Thyroid gland (tissue), 4 donors: Measurements from ENCODE around the gene FTL. TPM values are rescaled to one million over a fixed set of nuclear protein-coding genes. Genes with fewer than 3 reads are reported as not detected.

Source experiments
- DNase-seq, 2 donors: peaks; one replicate each; pipeline ENCODE4 v3.0.0-alpha.2; 2019
- H3K27ac ChIP-seq, 3 donors: fragments of 200-600 bp; sonication (generic); 1 replicate in 2 of 3; 2 replicates in 1 of 3; pipeline ENCODE4 v1.5.1; 2016 to 2019; ENCODE audit warnings: mild to moderate bottlenecking in 1 of 3, moderate library complexity in 1 of 3
- H3K27me3 ChIP-seq: fragments of 200-600 bp; sonication (generic); one replicate; pipeline ENCODE4 v1.5.1; 2019
- H3K36me3 ChIP-seq, 2 donors: fragments of 200-600 bp; sonication (generic); one replicate each; pipeline ENCODE4 v1.5.1; 2016 to 2019
- H3K4me1 ChIP-seq, 2 donors: fragments of 200-600 bp; sonication (generic); one replicate each; pipeline ENCODE4 v1.5.1; 2017 to 2019
- H3K4me3 ChIP-seq, 3 donors: fragments of 200-600 bp; sonication (generic); replicated peaks in 1 of 3; 1 replicate in 2 of 3; 2 replicates in 1 of 3; pipeline ENCODE4 v1.5.1; 2016; ENCODE audit warnings: mild to moderate bottlenecking in 1 of 3
- H3K9me3 ChIP-seq: fragments of 200-600 bp; sonication (generic); one replicate; pipeline ENCODE4 v1.5.1; 2017
- POLR2A ChIP-seq, 2 donors: fragments of 450-650 bp; IDR thresholded peaks; one replicate each; pipeline ENCODE4 v1.6.1; 2017; ENCODE audit warnings: antibody characterized with exemption in 2 of 2, mild to moderate bottlenecking in 2 of 2, moderate library complexity in 1 of 2
- WGBS, 2 donors: methylation state at CpG; one replicate each; pipeline ENCODE4 v1.1.5; 2017; 5-methylcytosine and 5-hydroxymethylcytosine counted together
- intact Hi-C: fragments of 100-400 bp; cut with DNase I; formaldehyde crosslinking; loops from one replicate; pipeline ENCODE4 v1.15.1; 2023
- total RNA-seq, 4 donors: library from RNA; depleted of rRNA; stranded (reverse); fragments of >200 nt; gene quantifications; one replicate each; pipeline ENCODE4 v1.2.3, GENCODE V29; 2016
- TF ChIP-seq, protein P1 (sequence below), 6 experiments: fragments of 200-600 bp in 3 of 6; fragments of 450-650 bp in 3 of 6; sonication (generic) in 3 of 6; IDR thresholded peaks; one replicate each; pipeline ENCODE4 v1.5.1; 2016 to 2019; ENCODE audit warnings: antibody characterized with exemption in 6 of 6, mild to moderate bottlenecking in 2 of 6, inconsistent platforms in 1 of 6, moderate library complexity in 1 of 6

Gene FTL
- total RNA-seq, 4 donors from 2014 or later: 5,748 to 12,335 (median 7,175) TPM

DNA sequence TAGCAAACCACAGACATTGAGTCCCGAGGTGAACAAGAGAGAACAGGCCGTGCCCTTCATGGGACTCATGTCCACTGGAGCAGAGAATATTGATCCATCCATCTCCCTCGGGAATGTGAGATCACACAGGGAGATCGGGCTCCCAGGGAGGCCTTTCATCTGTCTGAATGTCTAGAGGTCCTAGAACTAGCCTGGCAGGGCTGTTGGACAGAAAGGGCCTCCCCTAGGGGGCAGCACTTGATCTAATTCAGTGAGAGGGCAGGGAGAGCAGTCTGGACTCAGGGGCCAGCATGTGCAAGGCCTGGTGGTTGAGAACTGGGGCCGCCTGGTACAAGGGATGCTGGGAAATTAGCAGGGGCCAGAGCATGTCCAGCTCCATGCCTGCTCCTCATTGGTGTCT, 32.9 kb downstream of the FTL start:
- WGBS, 2 donors: 62 to 74% methylated on average over 2 to 5 of the region's 5 CpGs
- H3K36me3 ChIP-seq: peaks cover 0 to under 1% of the 10 kb centered on the region in 2 donors
- no peak overlapping the region for H3K4me3 ChIP-seq
- peaks cover 8 to 11% of the 10 kb centered on the region in 2 donors for H3K4me1 ChIP-seq
- H3K27me3 ChIP-seq: no peaks in the 10 kb centered on the region
- no peaks in the 10 kb centered on the region for H3K9me3 ChIP-seq
- H3K27ac ChIP-seq: no peak overlapping the region
- TF ChIP-seq POLR2A (IDR thresholded peaks at IDR 0.05): no peak
- TF ChIP-seq, protein P1, sequence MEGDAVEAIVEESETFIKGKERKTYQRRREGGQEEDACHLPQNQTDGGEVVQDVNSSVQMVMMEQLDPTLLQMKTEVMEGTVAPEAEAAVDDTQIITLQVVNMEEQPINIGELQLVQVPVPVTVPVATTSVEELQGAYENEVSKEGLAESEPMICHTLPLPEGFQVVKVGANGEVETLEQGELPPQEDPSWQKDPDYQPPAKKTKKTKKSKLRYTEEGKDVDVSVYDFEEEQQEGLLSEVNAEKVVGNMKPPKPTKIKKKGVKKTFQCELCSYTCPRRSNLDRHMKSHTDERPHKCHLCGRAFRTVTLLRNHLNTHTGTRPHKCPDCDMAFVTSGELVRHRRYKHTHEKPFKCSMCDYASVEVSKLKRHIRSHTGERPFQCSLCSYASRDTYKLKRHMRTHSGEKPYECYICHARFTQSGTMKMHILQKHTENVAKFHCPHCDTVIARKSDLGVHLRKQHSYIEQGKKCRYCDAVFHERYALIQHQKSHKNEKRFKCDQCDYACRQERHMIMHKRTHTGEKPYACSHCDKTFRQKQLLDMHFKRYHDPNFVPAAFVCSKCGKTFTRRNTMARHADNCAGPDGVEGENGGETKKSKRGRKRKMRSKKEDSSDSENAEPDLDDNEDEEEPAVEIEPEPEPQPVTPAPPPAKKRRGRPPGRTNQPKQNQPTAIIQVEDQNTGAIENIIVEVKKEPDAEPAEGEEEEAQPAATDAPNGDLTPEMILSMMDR (IDR thresholded peaks at IDR 0.05): peak in 1 of 6 experiments; percentile 12
- intact Hi-C loops: no loop called here
- peak; percentile 20 to 27 for DNase-seq

DNA sequence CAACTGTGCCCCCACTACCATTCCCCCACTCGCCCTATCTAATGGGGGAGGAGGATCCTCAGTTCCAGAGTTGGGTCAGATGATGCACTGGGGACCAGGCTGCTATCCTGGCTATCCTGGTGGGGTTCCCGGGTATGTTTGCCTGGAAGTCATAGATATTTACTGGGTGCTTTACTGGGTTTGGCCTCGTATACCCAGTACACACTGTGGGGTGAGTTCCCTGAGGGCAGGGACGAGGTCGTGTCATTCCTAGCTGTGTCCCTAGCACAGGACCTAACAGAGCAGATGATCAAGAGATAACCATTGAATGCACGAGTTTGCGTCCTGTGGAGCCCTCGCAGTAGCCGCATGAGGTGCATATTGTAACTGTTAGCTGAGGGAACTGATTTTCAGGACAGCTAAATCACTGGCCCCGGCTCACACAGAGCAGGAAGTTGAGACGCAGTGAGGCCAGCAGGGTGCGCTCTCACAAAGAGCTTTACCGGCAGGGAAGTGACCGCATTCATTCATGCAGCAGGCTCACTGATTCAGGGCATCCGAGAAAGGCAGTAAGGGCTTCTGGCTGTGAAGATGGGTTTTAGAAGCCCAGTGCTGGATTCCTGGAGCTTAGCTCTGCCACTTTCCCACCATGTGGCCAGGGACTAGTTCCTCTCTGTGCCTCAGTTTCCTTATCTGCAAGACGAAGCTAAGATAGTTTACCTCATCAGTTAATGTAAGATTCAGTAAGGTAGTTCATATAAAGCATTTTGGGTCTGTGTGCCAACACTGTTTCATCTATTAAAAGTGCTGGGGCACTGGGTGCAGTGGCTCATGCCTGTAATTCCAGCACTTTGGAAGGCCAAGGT, 34.6 kb downstream of the FTL start:
- peak; percentile 17 to 27 for DNase-seq
- Histone ChIP-seq H3K36me3 (peaks cover 8 to 14% of the 10 kb centered on the region in 2 donors), H3K4me1 (peaks cover 1 to 3% of the 10 kb centered on the region in 2 donors), H3K9me3 (no peaks in the 10 kb centered on the region), H3K27me3 (no peaks in the 10 kb centered on the region), H3K4me3 (no peak overlapping the region), H3K27ac (no peak overlapping the region)
- intact Hi-C loops: no loop called here
- TF ChIP-seq, protein P1 (IDR thresholded peaks at IDR 0.05): peak; percentile 11 to 50 (median 26)
- no peak for TF ChIP-seq POLR2A (IDR thresholded peaks at IDR 0.05)
- WGBS, 2 donors: 63 to 71% methylated on average over 14 to 15 of the region's 16 CpGs

DNA sequence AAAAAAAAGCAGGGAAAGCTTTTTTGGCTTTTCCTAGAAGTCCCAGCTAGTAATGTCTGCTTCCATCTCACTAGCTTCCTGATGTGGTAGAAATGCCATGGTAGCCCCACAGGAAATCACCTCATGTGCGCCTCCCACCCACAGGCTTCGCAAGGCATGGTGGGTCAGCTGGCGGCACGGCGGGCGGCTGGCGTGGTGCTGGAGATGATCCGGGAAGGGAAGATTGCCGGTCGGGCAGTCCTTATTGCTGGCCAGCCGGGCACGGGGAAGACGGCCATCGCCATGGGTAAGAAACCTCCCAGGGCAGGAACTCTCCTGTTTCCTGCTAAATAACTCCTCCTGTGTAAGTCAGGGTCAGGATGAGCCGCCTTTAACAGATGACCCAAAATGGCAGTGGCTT, 39.0 kb downstream of the FTL start:
- H3K4me3 ChIP-seq: no peak overlapping the region
- intact Hi-C loops: no loop called here
- H3K27ac ChIP-seq: no peak overlapping the region
- no peak for DNase-seq
- TF ChIP-seq POLR2A (IDR thresholded peaks at IDR 0.05): no peak
- TF ChIP-seq, protein P1 (IDR thresholded peaks at IDR 0.05): no peak
- 95 to 97% methylated on average over 15 of the region's 15 CpGs for WGBS, 2 donors
- peaks cover 35 to 40% of the 10 kb centered on the region in 2 donors for H3K36me3 ChIP-seq
- H3K27me3 ChIP-seq: no peaks in the 10 kb centered on the region
- no peaks in the 10 kb centered on the region for H3K9me3 ChIP-seq
- no peaks in the 10 kb centered on the region for H3K4me1 ChIP-seq

DNA sequence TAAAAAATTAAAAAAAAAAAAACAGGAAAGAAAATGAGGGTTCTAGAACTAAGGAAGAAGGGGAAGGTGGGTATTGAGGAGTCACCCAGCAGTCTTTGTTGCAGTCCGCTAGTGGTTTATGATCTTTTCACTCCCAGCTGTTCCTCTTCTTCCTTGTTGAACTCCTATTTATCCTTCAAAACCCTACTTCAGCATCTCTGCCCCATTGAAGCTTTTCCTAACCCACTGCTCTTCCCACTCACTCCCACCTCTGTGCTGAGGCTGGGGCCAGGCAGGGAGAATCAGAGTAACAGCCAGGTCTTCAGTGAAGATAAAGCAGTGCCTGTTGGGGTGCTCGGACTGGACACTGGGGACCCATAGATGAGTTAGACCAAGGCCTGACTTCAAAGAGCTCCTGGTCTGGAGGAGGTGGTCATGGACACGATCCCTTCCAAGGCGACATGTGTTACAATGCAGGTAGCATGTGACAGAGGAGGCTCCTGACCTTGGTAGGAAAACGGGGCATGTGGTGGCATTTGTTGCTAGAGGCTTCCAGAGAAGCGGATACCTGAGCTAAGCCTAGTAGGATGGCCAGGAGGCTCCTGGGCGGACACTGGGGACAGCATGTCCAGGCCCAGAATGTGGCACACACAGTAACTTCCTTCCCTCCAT, 40.0 kb downstream of the FTL start:
- 93 to 98% methylated on average over 7 of the region's 7 CpGs for WGBS, 2 donors
- Histone ChIP-seq H3K9me3 (no peaks in the 10 kb centered on the region), H3K27me3 (no peaks in the 10 kb centered on the region), H3K36me3 (peaks cover 42 to 48% of the 10 kb centered on the region in 2 donors), H3K4me1 (no peaks in the 10 kb centered on the region), H3K4me3 (no peak overlapping the region), H3K27ac (no peak overlapping the region)
- intact Hi-C loops: no loop called here
- DNase-seq: no peak
- TF ChIP-seq, protein P1 (IDR thresholded peaks at IDR 0.05): no peak
- no peak for TF ChIP-seq POLR2A (IDR thresholded peaks at IDR 0.05)

DNA sequence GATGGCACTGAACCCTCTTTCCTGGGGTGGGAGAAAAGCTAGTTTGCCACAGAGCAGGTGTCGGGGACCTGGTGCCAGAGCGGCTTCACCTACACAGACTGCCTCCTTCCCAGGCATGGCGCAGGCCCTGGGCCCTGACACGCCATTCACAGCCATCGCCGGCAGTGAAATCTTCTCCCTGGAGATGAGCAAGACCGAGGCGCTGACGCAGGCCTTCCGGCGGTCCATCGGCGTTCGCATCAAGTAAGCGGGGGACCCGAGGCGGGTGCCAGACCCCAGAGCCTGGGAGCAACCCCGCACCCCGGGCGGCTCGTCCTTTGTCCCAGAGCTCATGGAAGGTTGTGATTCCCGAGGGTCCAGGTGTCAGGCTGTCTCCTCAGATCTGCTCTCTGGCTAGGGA, 41.8 kb downstream of the FTL start:
- TF ChIP-seq POLR2A (IDR thresholded peaks at IDR 0.05): no peak
- TF ChIP-seq, protein P1 (IDR thresholded peaks at IDR 0.05): no peak
- Histone ChIP-seq H3K27ac (no peak overlapping the region), H3K9me3 (no peaks in the 10 kb centered on the region), H3K27me3 (no peaks in the 10 kb centered on the region), H3K4me3 (no peak overlapping the region), H3K4me1 (no peaks in the 10 kb centered on the region), H3K36me3 (peaks cover 57 to 61% of the 10 kb centered on the region in 2 donors)
- intact Hi-C loops: no loop called here
- 94 to 95% methylated on average over 7 to 22 of the region's 22 CpGs for WGBS, 2 donors
- no peak for DNase-seq
